ENCODE measurements around the gene SLC7A8. TPM values are rescaled to one million over a fixed set of nuclear protein-coding genes. Genes with fewer than 3 reads are reported as not detected.

SLC7A8 gene
- total and polyA plus RNA-seq, 7 experiments from 2014 or later: 0.36 to 7.7 (median 2.5) TPM

GRCh38 chr14:23172574-23172973, 10.9 kb downstream of the SLC7A8 start:
- ChIA-PET CTCF (interaction anchor here (1.0 to 3.2 kb wide), 3 partner anchors 9 to 52 kb away, joined by 3 to 21 read pairs (median 3); no protein-coding TSS in a partner anchor), POLR2A (interaction anchor here (0.6 to 1.9 kb wide), 4 partner anchors 10 to 663 kb away, joined by 3 to 13 read pairs (median 4); partner anchors contain the start of genes ACIN1, C14orf119 and CEBPE)
- no peaks in the 10 kb centered on the region for H3K36me3 Mint-ChIP-seq
- DNase-seq: peak in 4 of 9 donors; percentile 36 to 49 (median 43)
- no peaks in the 10 kb centered on the region for H3K9me3 ChIP-seq (ENCODE audit: control insufficient read depth in 2 of 3, low read length in 3 of 3)
- H3K36me3 ChIP-seq (ENCODE audit: control insufficient read depth in 2 of 3, insufficient read depth in 3 of 3, low read length in 3 of 3): no peaks in the 10 kb centered on the region
- H3K9me3 Mint-ChIP-seq: no peaks in the 10 kb centered on the region
- no peak overlapping the region for H3K4me3 ChIP-seq (ENCODE audit: low read length)
- intact Hi-C loops (cut with micrococcal nuclease): no loop called here
- H3K4me1 Mint-ChIP-seq: peaks cover 2 to 77% (median 39%) of the 10 kb centered on the region in 7 donors
- peak overlapping the region in 2 of 9 donors; percentile 9 to 74 for H3K27ac Mint-ChIP-seq
- H3K27me3 Mint-ChIP-seq: peaks cover 0 to 30% (median 0%) of the 10 kb centered on the region in 5 donors
- peaks cover 0 to 3% of the 10 kb centered on the region in 2 donors for H3K27me3 ChIP-seq (ENCODE audit: control insufficient read depth in 2 of 2, insufficient read depth in 2 of 2, low read length in 2 of 2)
- peaks cover 0 to 12% of the 10 kb centered on the region in 2 donors for H3K4me1 ChIP-seq (ENCODE audit: control insufficient read depth in 2 of 2, insufficient read depth in 2 of 2, low read length in 2 of 2)
- H3K27ac ChIP-seq (ENCODE audit: low read depth, low read length): no peak overlapping the region
- peak overlapping the region in 6 of 10 donors; percentile 16 to 59 (median 44) for H3K4me3 Mint-ChIP-seq
- peak; percentile 65 for ATAC-seq

- no peak overlapping the region for H3K27ac ChIP-seq (ENCODE audit: low read depth, low read length)
- peak overlapping the region in 5 of 10 donors; percentile 18 to 59 (median 42) for H3K4me3 Mint-ChIP-seq
- peaks cover 2 to 73% (median 39%) of the 10 kb centered on the region in 7 donors for H3K4me1 Mint-ChIP-seq
- ATAC-seq (no peak), DNase-seq (no peak)
- H3K36me3 ChIP-seq (ENCODE audit: control insufficient read depth in 2 of 3, insufficient read depth in 3 of 3, low read length in 3 of 3): no peaks in the 10 kb centered on the region
- peaks cover 0 to 3% of the 10 kb centered on the region in 2 donors for H3K27me3 ChIP-seq (ENCODE audit: control insufficient read depth in 2 of 2, insufficient read depth in 2 of 2, low read length in 2 of 2)
- H3K27me3 Mint-ChIP-seq: peaks cover 0 to 25% (median 0%) of the 10 kb centered on the region in 5 donors
- peak overlapping the region in 1 of 9 donors; percentile 74 for H3K27ac Mint-ChIP-seq
- no peak overlapping the region for H3K4me3 ChIP-seq (ENCODE audit: low read length)
- no peaks in the 10 kb centered on the region for H3K9me3 ChIP-seq (ENCODE audit: control insufficient read depth in 2 of 3, low read length in 3 of 3)
- intact Hi-C loops (cut with micrococcal nuclease): no loop called here
- ChIA-PET POLR2A (interaction anchor here (0.6 to 1.9 kb wide), 4 partner anchors 9 to 662 kb away, joined by 3 to 13 read pairs (median 4); partner anchors contain the start of genes ACIN1, C14orf119 and CEBPE), CTCF (interaction anchor here (1.0 to 3.2 kb wide), 2 partner anchors 15 to 52 kb away, joined by 3 to 21 read pairs; no protein-coding TSS in a partner anchor)
- peaks cover 0 to 12% of the 10 kb centered on the region in 2 donors for H3K4me1 ChIP-seq (ENCODE audit: control insufficient read depth in 2 of 2, insufficient read depth in 2 of 2, low read length in 2 of 2)
- no peaks in the 10 kb centered on the region for H3K9me3 Mint-ChIP-seq
- no peaks in the 10 kb centered on the region for H3K36me3 Mint-ChIP-seq
Observed at GRCh38 chr14:23172096-23172495, 11.4 kb downstream of the SLC7A8 start.

GRCh38 chr14:23171222-23171975, 12.1 kb downstream of the SLC7A8 start:
- Mint-ChIP-seq H3K36me3 (peaks cover 0 to 2% (median 0%) of the 10 kb centered on the region in 5 donors), H3K9me3 (no peaks in the 10 kb centered on the region)

GRCh38 chr14:23169622-23170021, 13.8 kb downstream of the SLC7A8 start:
- H3K4me3 Mint-ChIP-seq: no peak overlapping the region
- Histone ChIP-seq H3K4me3 (ENCODE audit: low read length) (no peak overlapping the region), H3K27me3 (ENCODE audit: control insufficient read depth in 2 of 2, insufficient read depth in 2 of 2, low read length in 2 of 2) (peaks cover 0 to 3% of the 10 kb centered on the region in 2 donors), H3K27ac (ENCODE audit: low read depth, low read length) (no peak overlapping the region), H3K36me3 (ENCODE audit: control insufficient read depth in 2 of 3, insufficient read depth in 3 of 3, low read length in 3 of 3) (no peaks in the 10 kb centered on the region), H3K4me1 (ENCODE audit: control insufficient read depth in 2 of 2, insufficient read depth in 2 of 2, low read length in 2 of 2) (peaks cover 0 to 12% of the 10 kb centered on the region in 2 donors), H3K9me3 (ENCODE audit: control insufficient read depth in 2 of 3, low read length in 3 of 3) (no peaks in the 10 kb centered on the region)
- ATAC-seq: no peak
- DNase-seq: no peak
- peaks cover 0 to 24% (median 0%) of the 10 kb centered on the region in 5 donors for H3K27me3 Mint-ChIP-seq
- H3K4me1 Mint-ChIP-seq: peaks cover 2 to 67% (median 39%) of the 10 kb centered on the region in 7 donors
- CTCF ChIA-PET: interaction anchor here (0.9 to 1.2 kb wide), 2 partner anchors 17 to 211 kb away, joined by 3 read pairs; no protein-coding TSS in a partner anchor
- no peak overlapping the region for H3K27ac Mint-ChIP-seq
- intact Hi-C loops (cut with micrococcal nuclease): no loop called here
- POLR2A ChIA-PET: no interaction called here
- H3K9me3 Mint-ChIP-seq: no peaks in the 10 kb centered on the region
- H3K36me3 Mint-ChIP-seq: peaks cover 0 to 11% (median 0%) of the 10 kb centered on the region in 5 donors

More at GRCh38 chr14:23171222-23171975, 12.1 kb downstream of the SLC7A8 start:
- peaks cover 0 to 26% (median 0%) of the 10 kb centered on the region in 5 donors for H3K27me3 Mint-ChIP-seq
- peaks cover 0 to 12% of the 10 kb centered on the region in 2 donors for H3K4me1 ChIP-seq (ENCODE audit: control insufficient read depth in 2 of 2, insufficient read depth in 2 of 2, low read length in 2 of 2)
- H3K27me3 ChIP-seq (ENCODE audit: control insufficient read depth in 2 of 2, insufficient read depth in 2 of 2, low read length in 2 of 2): peaks cover 0 to 3% of the 10 kb centered on the region in 2 donors
- DNase-seq: no peak
- no peaks in the 10 kb centered on the region for H3K9me3 ChIP-seq (ENCODE audit: control insufficient read depth in 2 of 3, low read length in 3 of 3)
- peaks cover 2 to 71% (median 39%) of the 10 kb centered on the region in 7 donors for H3K4me1 Mint-ChIP-seq
- H3K27ac Mint-ChIP-seq: peak overlapping the region in 1 of 9 donors; percentile 38
- no peaks in the 10 kb centered on the region for H3K36me3 ChIP-seq (ENCODE audit: control insufficient read depth in 2 of 3, insufficient read depth in 3 of 3, low read length in 3 of 3)
- intact Hi-C loops (cut with micrococcal nuclease): no loop called here
- H3K4me3 Mint-ChIP-seq: peak overlapping the region in 2 of 10 donors; percentile 18 to 59
- no peak overlapping the region for H3K27ac ChIP-seq (ENCODE audit: low read depth, low read length)
- ChIA-PET CTCF (interaction anchor here (1.3 to 3.2 kb wide), 2 partner anchors 13 to 51 kb away, joined by 3 to 21 read pairs; no protein-coding TSS in a partner anchor), POLR2A (interaction anchor here (1.4 to 1.9 kb wide), 2 partner anchors 9 to 52 kb away, joined by 4 to 13 read pairs; partner anchors contain the start of gene CEBPE)
- ATAC-seq: no peak
- no peak overlapping the region for H3K4me3 ChIP-seq (ENCODE audit: low read length)

GRCh38 chr14:23168246-23168645, 15.2 kb downstream of the SLC7A8 start:
- CTCF ChIA-PET: interaction anchor here (1.1 to 1.2 kb wide), 2 partner anchors 19 to 48 kb away, joined by 4 read pairs; no protein-coding TSS in a partner anchor

DNA sequence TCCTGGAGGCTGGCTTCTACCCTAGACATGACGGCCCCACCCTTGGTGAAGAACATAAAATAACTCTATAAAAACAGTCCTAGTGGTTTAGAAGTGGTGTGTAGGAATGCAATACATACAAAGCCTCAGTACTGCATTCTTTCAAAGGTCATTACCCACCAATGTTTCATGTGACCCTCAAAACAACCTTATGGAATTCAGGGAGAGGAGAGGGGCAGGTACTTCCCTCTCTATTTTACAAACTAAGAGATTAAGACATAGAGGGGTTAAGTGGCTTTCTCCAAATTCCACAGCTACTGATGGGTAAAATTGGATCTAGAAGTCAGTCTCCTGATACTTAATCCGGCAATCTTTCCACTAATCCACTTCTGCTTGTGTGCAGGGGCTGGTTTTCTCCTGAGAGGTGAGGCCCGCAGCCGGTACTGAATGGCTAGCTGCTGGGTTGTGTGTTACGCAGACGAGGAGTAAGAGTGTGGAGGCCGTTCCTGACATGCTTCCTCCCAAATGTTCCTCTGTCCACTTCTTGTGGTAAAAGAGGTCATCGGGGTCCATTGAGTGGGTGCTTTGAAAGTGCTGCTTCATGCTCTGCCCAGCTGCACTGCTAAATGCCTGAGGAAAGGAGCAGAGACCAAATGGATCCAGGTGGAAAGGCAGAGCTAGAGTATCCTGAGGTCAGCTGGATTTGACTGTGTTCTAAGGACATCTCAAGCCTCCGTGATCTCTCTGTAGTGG, 16.2 kb downstream of the SLC7A8 start:
- POLR2A ChIA-PET: no interaction called here
- Mint-ChIP-seq H3K4me1 (peaks cover 2 to 68% (median 30%) of the 10 kb centered on the region in 7 donors), H3K27ac (no peak overlapping the region)

More at GRCh38 chr14:23168246-23168645, 15.2 kb downstream of the SLC7A8 start:
- Mint-ChIP-seq H3K9me3 (no peaks in the 10 kb centered on the region), H3K4me3 (peak overlapping the region in 1 of 10 donors; percentile 23), H3K4me1 (peaks cover 1 to 68% (median 30%) of the 10 kb centered on the region in 7 donors), H3K27me3 (peaks cover 0 to 16% (median 0%) of the 10 kb centered on the region in 5 donors), H3K36me3 (peaks cover 0 to 11% (median 0%) of the 10 kb centered on the region in 5 donors), H3K27ac (peak overlapping the region in 1 of 9 donors; percentile 56)
- Histone ChIP-seq H3K4me1 (ENCODE audit: control insufficient read depth in 2 of 2, insufficient read depth in 2 of 2, low read length in 2 of 2) (peaks cover 0 to 15% of the 10 kb centered on the region in 2 donors), H3K9me3 (ENCODE audit: control insufficient read depth in 2 of 3, low read length in 3 of 3) (no peaks in the 10 kb centered on the region), H3K36me3 (ENCODE audit: control insufficient read depth in 2 of 3, insufficient read depth in 3 of 3, low read length in 3 of 3) (no peaks in the 10 kb centered on the region), H3K4me3 (ENCODE audit: low read length) (no peak overlapping the region), H3K27ac (ENCODE audit: low read depth, low read length) (no peak overlapping the region), H3K27me3 (ENCODE audit: control insufficient read depth in 2 of 2, insufficient read depth in 2 of 2, low read length in 2 of 2) (peaks cover 0 to 3% of the 10 kb centered on the region in 2 donors)
- POLR2A ChIA-PET: no interaction called here
- ATAC-seq (no peak), DNase-seq (no peak)
- intact Hi-C loops (cut with micrococcal nuclease): no loop called here

More for the DNA sequence above, 16.2 kb downstream of the SLC7A8 start:
- Histone ChIP-seq H3K36me3 (ENCODE audit: control insufficient read depth in 2 of 3, insufficient read depth in 3 of 3, low read length in 3 of 3) (no peaks in the 10 kb centered on the region), H3K27ac (ENCODE audit: low read depth, low read length) (no peak overlapping the region), H3K4me1 (ENCODE audit: control insufficient read depth in 2 of 2, insufficient read depth in 2 of 2, low read length in 2 of 2) (peaks cover 0 to 15% of the 10 kb centered on the region in 2 donors), H3K9me3 (ENCODE audit: control insufficient read depth in 2 of 3, low read length in 3 of 3) (no peaks in the 10 kb centered on the region), H3K27me3 (ENCODE audit: control insufficient read depth in 2 of 2, insufficient read depth in 2 of 2, low read length in 2 of 2) (peaks cover 0 to 3% of the 10 kb centered on the region in 2 donors), H3K4me3 (ENCODE audit: low read length) (no peak overlapping the region)
- no peak for ATAC-seq
- intact Hi-C loops (cut with micrococcal nuclease): no loop called here
- H3K9me3 Mint-ChIP-seq: no peaks in the 10 kb centered on the region
- DNase-seq: no peak
- peaks cover 0 to 12% (median 0%) of the 10 kb centered on the region in 5 donors for H3K27me3 Mint-ChIP-seq
- H3K36me3 Mint-ChIP-seq: peaks cover 0 to 11% (median 0%) of the 10 kb centered on the region in 5 donors
- no peak overlapping the region for H3K4me3 Mint-ChIP-seq
- CTCF ChIA-PET: interaction anchor here (1.2 kb wide), 1 partner anchor 47 kb away, joined by 4 read pairs; no protein-coding TSS in a partner anchor
